Colonic mucosa (tissue), 4 donors: Measurements from ENCODE around the gene ACSS1. TPM values are rescaled to one million over a fixed set of nuclear protein-coding genes. Genes with fewer than 3 reads are reported as not detected.

Experiments used
- DNase-seq: peaks from one replicate; pipeline ENCODE4 v3.0.0-alpha.2; 2020
- H3K27ac ChIP-seq: fragments of 200-600 bp; one replicate; pipeline ENCODE4 v1.8.0; 2021
- H3K27me3 ChIP-seq: fragments of 200-600 bp; one replicate; pipeline ENCODE4 v1.8.0; 2021
- H3K36me3 ChIP-seq: fragments of 200-600 bp; one replicate; pipeline ENCODE4 v1.8.0; 2021
- H3K4me1 ChIP-seq: fragments of 200-600 bp; one replicate; pipeline ENCODE4 v1.8.0; 2021; ENCODE audit warnings: mild to moderate bottlenecking
- H3K4me3 ChIP-seq: fragments of 200-600 bp; one replicate; pipeline ENCODE4 v1.8.0; 2021
- H3K9ac ChIP-seq, 2 donors: one replicate each; pipeline ENCODE4 v1.7.0; 2013; ENCODE audit warnings: control low read depth in 2 of 2, low read depth in 2 of 2, low read length in 2 of 2
- H3K9me3 ChIP-seq: fragments of 200-600 bp; one replicate; pipeline ENCODE4 v1.8.0; 2021
- CTCF ChIP-seq: fragments of 200-600 bp; IDR thresholded peaks from one replicate; pipeline ENCODE4 v1.8.0; 2022; ENCODE audit warnings: antibody characterized with exemption, mild to moderate bottlenecking
- intact Hi-C: fragments of 100-400 bp; cut with DNase I; formaldehyde crosslinking; loops from one replicate; pipeline ENCODE4 v1.14.1; 2022
- total RNA-seq, 2 donors: library from RNA; stranded (reverse); fragmentation: NEBNext Ultra II Directional in 1 of 2; extraction: Animal tissue kit (Norgen Biotek cat#: 25700) in 1 of 2; gene quantifications; one replicate each; pipeline ENCODE4 v1.2.1, GENCODE V29; 2021
- donor health status: healthy.
- donor health status: DM: no; HTN: no; CAD: no.
- donor health status: DM: no; HTN: no; CAD: no.

The ACSS1 gene
- total RNA-seq, 2 donors from 2014 or later, result 29.0 to 32.0 TPM

- intact Hi-C loops, result no loop called here
- H3K4me3 ChIP-seq, result no peak overlapping the region
Measured at GRCh38 chr20:25082498-25082873, 24.5 kb upstream of the ACSS1 start.

GRCh38 chr20:25081730-25082497 lies 24.0 kb upstream of the ACSS1 start, which contains the start of gene VSX1:
Gene VSX1 (minus strand): TSS chr20:25082141. CDS start chr20:25082096, 45 bp downstream.
- Histone ChIP-seq H3K27ac (no peak within 1 kb of the TSS), H3K4me1 (no peaks in the 10 kb centered on the region), H3K4me3 (no peak within 1 kb of the TSS), H3K36me3 (no peaks in the 10 kb centered on the region), H3K9me3 (no peaks in the 10 kb centered on the region), H3K27me3 (peaks cover 52% of the 10 kb centered on the region), H3K9ac (no peak within 1 kb of the TSS)
- intact Hi-C loops, result no loop called here
- DNase-seq, result no peak
- no peak for TF ChIP-seq CTCF

More at GRCh38 chr20:25082498-25082873, 24.5 kb upstream of the ACSS1 start:
- Histone ChIP-seq H3K4me1 (no peaks in the 10 kb centered on the region), H3K9ac (no peak overlapping the region), H3K36me3 (no peaks in the 10 kb centered on the region), H3K27me3 (peaks cover 52% of the 10 kb centered on the region), H3K9me3 (no peaks in the 10 kb centered on the region), H3K27ac (no peak overlapping the region)
- no peak for TF ChIP-seq CTCF
- DNase-seq, result no peak

- no peak for TF ChIP-seq CTCF
- Histone ChIP-seq H3K4me1 (no peaks in the 10 kb centered on the region), H3K9me3 (no peaks in the 10 kb centered on the region), H3K27me3 (peaks cover 52% of the 10 kb centered on the region), H3K27ac (no peak overlapping the region), H3K36me3 (no peaks in the 10 kb centered on the region), H3K4me3 (no peak overlapping the region), H3K9ac (no peak overlapping the region)
- DNase-seq, result no peak
- intact Hi-C loops, result no loop called here
Measured at GRCh38 chr20:25081065-25081729, 23.3 kb upstream of the ACSS1 start.

- intact Hi-C loops, result no loop called here
- no peak for TF ChIP-seq CTCF
- no peaks in the 10 kb centered on the region for H3K4me1 ChIP-seq
- H3K9ac ChIP-seq, result no peak overlapping the region
- H3K9me3 ChIP-seq, result no peaks in the 10 kb centered on the region
- peak; percentile 72 for DNase-seq
- H3K27me3 ChIP-seq, result peaks cover 35% of the 10 kb centered on the region
- H3K36me3 ChIP-seq, result no peaks in the 10 kb centered on the region
- H3K4me3 ChIP-seq, result no peak overlapping the region
- H3K27ac ChIP-seq, result no peak overlapping the region
Measured at GRCh38 chr20:25079171-25079570, 21.2 kb upstream of the ACSS1 start.

- no peak overlapping the region for H3K9ac ChIP-seq
- H3K36me3 ChIP-seq, result no peaks in the 10 kb centered on the region
- peaks cover 30% of the 10 kb centered on the region for H3K27me3 ChIP-seq
- no peak for TF ChIP-seq CTCF
- H3K4me1 ChIP-seq, result no peaks in the 10 kb centered on the region
- H3K9me3 ChIP-seq, result no peaks in the 10 kb centered on the region
- H3K27ac ChIP-seq, result no peak overlapping the region
- no peak for DNase-seq
- no peak overlapping the region for H3K4me3 ChIP-seq
- intact Hi-C loops, result no loop called here
Measured at GRCh38 chr20:25078662-25079061, 20.7 kb upstream of the ACSS1 start.
